Measurements from ENCODE around the gene TMEM163.
"Not testable (repeated sequence)": the region's sequence is repeated elsewhere in the genome, so short reads cannot be mapped to it uniquely, and the experiment has no call there.

The TMEM163 gene

GRCh38 chr2:134491022-134491421, 227.8 kb downstream of the TMEM163 start:
- no peak for DNase-seq (ENCODE audit: low read depth in 2 of 2)

- no peak for DNase-seq (ENCODE audit: low read depth in 2 of 2)
Measured at GRCh38 chr2:134490559-134490958, 228.2 kb downstream of the TMEM163 start.

- no peak for DNase-seq (ENCODE audit: low read depth in 2 of 2)
Measured at GRCh38 chr2:134489732-134490384, 228.9 kb downstream of the TMEM163 start.

GRCh38 chr2:134482766-134483340, 235.9 kb downstream of the TMEM163 start:
- DNase-seq (ENCODE audit: low read depth in 2 of 2), result no peak

GRCh38 chr2:134482131-134482723, 236.6 kb downstream of the TMEM163 start:
- DNase-seq (ENCODE audit: low read depth in 2 of 2), result no peak

GRCh38 chr2:134479696-134480330, 239.0 kb downstream of the TMEM163 start:
- DNase-seq (ENCODE audit: low read depth in 2 of 2), result no peak

- DNase-seq (ENCODE audit: low read depth in 2 of 2), result not testable (repeated sequence)
Measured at GRCh38 chr2:134476982-134477381, 241.8 kb downstream of the TMEM163 start.

- DNase-seq (ENCODE audit: low read depth in 2 of 2), result no peak
Measured at GRCh38 chr2:134470561-134471168, 248.1 kb downstream of the TMEM163 start.

GRCh38 chr2:134469516-134470115, 249.2 kb downstream of the TMEM163 start:
- DNase-seq (ENCODE audit: low read depth in 2 of 2), result no peak

GRCh38 chr2:134468776-134469175, 250.0 kb downstream of the TMEM163 start:
- no peak for DNase-seq (ENCODE audit: low read depth in 2 of 2)

- DNase-seq (ENCODE audit: low read depth in 2 of 2), result no peak
Measured at GRCh38 chr2:134468164-134468563, 250.6 kb downstream of the TMEM163 start.

- DNase-seq (ENCODE audit: low read depth in 2 of 2), result no peak
Measured at GRCh38 chr2:134466141-134466540, 252.7 kb downstream of the TMEM163 start.

- DNase-seq (ENCODE audit: low read depth in 2 of 2), result no peak
Measured at GRCh38 chr2:134465228-134466105, 253.3 kb downstream of the TMEM163 start.

- no peak for DNase-seq (ENCODE audit: low read depth in 2 of 2)
Measured at GRCh38 chr2:134463699-134464022, 255.1 kb downstream of the TMEM163 start.

GRCh38 chr2:134462791-134463698, 255.8 kb downstream of the TMEM163 start:
- DNase-seq (ENCODE audit: low read depth in 2 of 2), result no peak

- DNase-seq (ENCODE audit: low read depth in 2 of 2), result no peak
Measured at GRCh38 chr2:134462275-134462674, 256.5 kb downstream of the TMEM163 start.

- DNase-seq (ENCODE audit: low read depth in 2 of 2), result no peak
Measured at GRCh38 chr2:134461511-134461910, 257.3 kb downstream of the TMEM163 start.

GRCh38 chr2:134460583-134460998, 258.2 kb downstream of the TMEM163 start:
- DNase-seq (ENCODE audit: low read depth in 2 of 2), result peak in 1 of 2 experiments; percentile 7

- no peak for DNase-seq (ENCODE audit: low read depth in 2 of 2)
Measured at GRCh38 chr2:134459706-134460406, 258.9 kb downstream of the TMEM163 start.
